H9 (cell line): ENCODE measurements around the gene ABLIM1. TPM values are rescaled to one million over a fixed set of nuclear protein-coding genes. Genes with fewer than 3 reads are reported as not detected.

Experiments used
- DNase-seq: peaks from one replicate; pipeline ENCODE4 v3.0.0-alpha.2; 2017
- H2AFZ ChIP-seq: one replicate; pipeline ENCODE4 v1.6.1; 2013; ENCODE audit warnings: mild to moderate bottlenecking, low read length, control low read depth, moderate library complexity
- H2AK5ac ChIP-seq: 2 replicates; pipeline ENCODE4 v1.6.1; 2013; ENCODE audit warnings: low read length, control low read depth, mixed read lengths; ENCODE audit not compliant: insufficient read length
- H2BK120ac ChIP-seq: one replicate; pipeline ENCODE4 v1.6.1; 2013; ENCODE audit warnings: low read depth, mild to moderate bottlenecking, low read length, control low read depth, inconsistent platforms; ENCODE audit not compliant: poor library complexity, severe bottlenecking
- H2BK12ac ChIP-seq: 2 replicates; pipeline ENCODE4 v1.6.1; 2013; ENCODE audit warnings: low read length, control low read depth, mixed read lengths, low read depth; ENCODE audit not compliant: insufficient read length
- H2BK15ac ChIP-seq: 2 replicates; pipeline ENCODE4 v1.6.1; 2013; ENCODE audit warnings: low read depth, low read length, control low read depth
- H2BK20ac ChIP-seq: one replicate; pipeline ENCODE4 v1.6.1; 2013; ENCODE audit warnings: low read depth, mild to moderate bottlenecking, low read length, control low read depth, inconsistent platforms; ENCODE audit not compliant: poor library complexity, severe bottlenecking
- H2BK5ac ChIP-seq: 2 replicates; pipeline ENCODE4 v1.6.1; 2013; ENCODE audit warnings: low read length, control low read depth, mixed read lengths; ENCODE audit not compliant: insufficient read length
- H3K14ac ChIP-seq: 2 replicates; pipeline ENCODE4 v1.6.1; 2013; ENCODE audit warnings: low read length, control low read depth; ENCODE audit not compliant: insufficient read depth
- H3K18ac ChIP-seq: 2 replicates; pipeline ENCODE4 v1.6.1; 2013; ENCODE audit warnings: low read depth, mild to moderate bottlenecking, mixed read lengths, low read length, control low read depth; ENCODE audit not compliant: insufficient read length
- H3K23ac ChIP-seq: 2 replicates; pipeline ENCODE4 v1.6.1; 2013; ENCODE audit warnings: low read length, control low read depth, mixed read lengths, low read depth; ENCODE audit not compliant: insufficient read length
- H3K23me2 ChIP-seq: 2 replicates; pipeline ENCODE4 v1.6.1; 2013; ENCODE audit warnings: low read depth, mild to moderate bottlenecking, mixed read lengths, low read length, control low read depth; ENCODE audit not compliant: insufficient read length, poor library complexity, severe bottlenecking
- H3K27ac ChIP-seq: 2 replicates; pipeline ENCODE4 v1.5.1; 2013; ENCODE audit warnings: low read length, control low read depth, mixed read lengths, low read depth; ENCODE audit not compliant: insufficient read length
- H3K27me3 ChIP-seq: 2 replicates; pipeline ENCODE4 v1.6.1; 2013; ENCODE audit warnings: low read length, control low read depth, inconsistent platforms; ENCODE audit not compliant: insufficient read depth
- H3K4ac ChIP-seq: 2 replicates; pipeline ENCODE4 v1.6.1; 2013; ENCODE audit warnings: low read depth, mild to moderate bottlenecking, control low read depth, inconsistent platforms, low read length, moderate library complexity
- H3K4me1 ChIP-seq: 2 replicates; pipeline ENCODE4 v1.6.1; 2013; ENCODE audit warnings: low read length, control low read depth, inconsistent platforms; ENCODE audit not compliant: insufficient read depth
- H3K4me2 ChIP-seq: 2 replicates; pipeline ENCODE4 v1.6.1; 2013; ENCODE audit warnings: low read length, control low read depth, mixed read lengths; ENCODE audit not compliant: insufficient read length, insufficient read depth
- H3K56ac ChIP-seq: 2 replicates; pipeline ENCODE4 v1.6.1; 2013; ENCODE audit warnings: low read depth, mild to moderate bottlenecking, mixed read lengths, low read length, control low read depth; ENCODE audit not compliant: insufficient read length
- H3K79me1 ChIP-seq: 2 replicates; pipeline ENCODE4 v1.6.1; 2013; ENCODE audit warnings: low read depth, mild to moderate bottlenecking, moderate library complexity, low read length, control low read depth, inconsistent platforms; ENCODE audit not compliant: insufficient read depth, poor library complexity, severe bottlenecking
- H3K79me2 ChIP-seq: 2 replicates; pipeline ENCODE4 v1.6.1; 2013; ENCODE audit warnings: low read length, control low read depth, inconsistent platforms; ENCODE audit not compliant: insufficient read depth
- H3K9ac ChIP-seq: 2 replicates; pipeline ENCODE4 v1.6.1; 2013; ENCODE audit warnings: low read length, control low read depth, mixed read lengths; ENCODE audit not compliant: insufficient read length; ENCODE audit errors: extremely low read depth
- H3K9me3 ChIP-seq: one replicate; pipeline ENCODE4 v1.6.1; 2013; ENCODE audit warnings: low read depth, low read length, inconsistent platforms; ENCODE audit not compliant: control insufficient read depth
- H3T11ph ChIP-seq: one replicate; pipeline ENCODE4 v1.6.1; 2013; ENCODE audit warnings: mild to moderate bottlenecking, low read length, control low read depth, inconsistent platforms
- H4K20me1 ChIP-seq: one replicate; pipeline ENCODE4 v1.6.1; 2013; ENCODE audit not compliant: control insufficient read depth, insufficient read length, insufficient read depth
- H4K5ac ChIP-seq: 2 replicates; pipeline ENCODE4 v1.6.1; 2013; ENCODE audit warnings: low read depth, mild to moderate bottlenecking, mixed read lengths, low read length, control low read depth; ENCODE audit not compliant: insufficient read length
- H4K8ac ChIP-seq: replicated peaks from 2 replicates; pipeline ENCODE4 v1.6.1; 2013; ENCODE audit warnings: low read length, control low read depth, mixed read lengths, low read depth; ENCODE audit not compliant: insufficient read length
- H4K91ac ChIP-seq: 2 replicates; pipeline ENCODE4 v1.6.1; 2013; ENCODE audit warnings: low read depth, mild to moderate bottlenecking, moderate library complexity, mixed read lengths, low read length, control low read depth; ENCODE audit not compliant: insufficient read length
- H3K27ac Mint-ChIP-seq, 3 experiments: 2 replicates in 2 of 3; 3 replicates in 1 of 3; pipeline ENCODE4 v1.8.0; 2020 to 2021; ENCODE audit warnings: mixed read lengths in 3 of 3, mild to moderate bottlenecking in 1 of 3, moderate library complexity in 1 of 3
- H3K27me3 Mint-ChIP-seq: 2 replicates; pipeline ENCODE4 v1.8.0; 2021; ENCODE audit warnings: low read depth, mild to moderate bottlenecking, moderate library complexity, mixed read lengths
- H3K36me3 Mint-ChIP-seq, 3 experiments: 2 replicates in 2 of 3; 3 replicates in 1 of 3; pipeline ENCODE4 v1.8.0; 2020 to 2021; ENCODE audit warnings: low read depth in 3 of 3, mixed read lengths in 3 of 3; ENCODE audit not compliant: insufficient read depth in 1 of 3
- H3K4me1 Mint-ChIP-seq, 2 experiments: 2 replicates each; pipeline ENCODE4 v1.8.0; 2020; ENCODE audit warnings: mixed read lengths in 2 of 2
- H3K4me3 Mint-ChIP-seq, 2 experiments: 2 replicates in 1 of 2; 3 replicates in 1 of 2; pipeline ENCODE4 v1.8.0; 2020 to 2021; ENCODE audit warnings: mild to moderate bottlenecking in 2 of 2, mixed read lengths in 2 of 2, moderate library complexity in 1 of 2
- H3K9me3 Mint-ChIP-seq, 2 experiments: 2 replicates in 1 of 2; 3 replicates in 1 of 2; pipeline ENCODE4 v1.8.0; 2020; ENCODE audit warnings: mild to moderate bottlenecking in 2 of 2, mixed read lengths in 2 of 2, moderate library complexity in 1 of 2
- WGBS: extraction: QIAGEN DNeasy Blood & Tissue Kit; methylation state at CpG from one replicate; pipeline ENCODE4 v1.1.7; 2013; ENCODE audit warnings: missing lambda C conversion rate, low lambda C conversion rate, mixed read lengths; ENCODE audit not compliant: insufficient read length; ENCODE audit errors: extremely low coverage; 5-methylcytosine and 5-hydroxymethylcytosine counted together
- total RNA-seq: library from RNA; stranded (reverse); gene quantifications from 2 replicates; pipeline ENCODE4 v1.2.1, GENCODE V29; 2021
- TF ChIP-seq, protein P1 (sequence below): fragments of 200-600 bp; sonication (generic); conservative IDR thresholded peaks from 3 replicates; pipeline ENCODE4 v1.8.0; 2021; ENCODE audit warnings: antibody characterized with exemption, mild to moderate bottlenecking

ABLIM1 gene
- total RNA-seq, 1 experiment from 2014 or later: 32.1 TPM

DNA sequence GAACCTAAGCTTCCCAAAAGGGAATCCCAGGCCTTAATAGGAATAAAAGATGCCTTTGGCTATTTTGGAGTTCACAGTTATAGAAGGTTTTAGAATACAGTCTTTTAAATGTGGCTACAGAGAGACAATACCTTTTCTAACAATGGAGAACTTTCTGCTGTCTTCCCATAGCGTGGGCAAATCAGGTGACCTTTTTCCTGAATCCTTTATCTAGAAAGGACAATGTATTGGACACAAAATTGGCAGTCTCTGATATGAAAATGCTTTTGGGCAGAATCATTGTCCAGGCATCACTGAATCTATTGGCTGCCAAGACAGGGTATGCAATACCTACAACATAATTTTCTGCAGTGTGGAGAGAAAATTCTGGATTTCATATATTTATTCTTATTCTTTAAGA, 7.8 kb upstream of the ABLIM1 start:
- Histone ChIP-seq H3K14ac (no peak overlapping the region), H3K9ac (no peak overlapping the region), H2AK5ac (no peak overlapping the region), H3K9me3 (no peaks in the 10 kb centered on the region), H3K4me2 (no peak overlapping the region), H3K23me2 (no peaks in the 10 kb centered on the region), H3K56ac (no peak overlapping the region), H2BK20ac (no peak overlapping the region), H3K18ac (no peak overlapping the region), H4K91ac (no peak overlapping the region), H3K23ac (no peak overlapping the region), H3K4ac (no peak overlapping the region), H4K8ac (no peak overlapping the region), H4K5ac (no peak overlapping the region), H2BK15ac (no peak overlapping the region), H3K4me1 (peaks cover 6% of the 10 kb centered on the region; the same call in 1 of the 2 replicates), H3K27ac (no peak overlapping the region), H3T11ph (no peak overlapping the region), H3K79me1 (no peaks in the 10 kb centered on the region), H2BK120ac (no peak overlapping the region), H2BK5ac (no peak overlapping the region), H2BK12ac (no peak overlapping the region), H3K27me3 (no peaks in the 10 kb centered on the region), H4K20me1 (no peaks in the 10 kb centered on the region), H3K79me2 (no peaks in the 10 kb centered on the region), H2AFZ (no peak overlapping the region)
- H3K9me3 Mint-ChIP-seq: peaks cover 6 to 7% of the 10 kb centered on the region in 2 experiments; a peak in 3 of 5 replicates
- H3K4me1 Mint-ChIP-seq: peaks cover 19 to 22% of the 10 kb centered on the region in 2 experiments
- H3K27ac Mint-ChIP-seq: no peak overlapping the region
- H3K36me3 Mint-ChIP-seq: peaks cover 0 to 3% (median 0%) of the 10 kb centered on the region in 3 experiments; a peak in 2 of 7 replicates
- no peak overlapping the region for H3K4me3 Mint-ChIP-seq
- peaks cover 2% of the 10 kb centered on the region; the same call in 1 of the 2 replicates for H3K27me3 Mint-ChIP-seq
- no CpG with 5 or more reads among the region's 1 CpG for WGBS
- DNase-seq: no peak
- TF ChIP-seq, protein P1, sequence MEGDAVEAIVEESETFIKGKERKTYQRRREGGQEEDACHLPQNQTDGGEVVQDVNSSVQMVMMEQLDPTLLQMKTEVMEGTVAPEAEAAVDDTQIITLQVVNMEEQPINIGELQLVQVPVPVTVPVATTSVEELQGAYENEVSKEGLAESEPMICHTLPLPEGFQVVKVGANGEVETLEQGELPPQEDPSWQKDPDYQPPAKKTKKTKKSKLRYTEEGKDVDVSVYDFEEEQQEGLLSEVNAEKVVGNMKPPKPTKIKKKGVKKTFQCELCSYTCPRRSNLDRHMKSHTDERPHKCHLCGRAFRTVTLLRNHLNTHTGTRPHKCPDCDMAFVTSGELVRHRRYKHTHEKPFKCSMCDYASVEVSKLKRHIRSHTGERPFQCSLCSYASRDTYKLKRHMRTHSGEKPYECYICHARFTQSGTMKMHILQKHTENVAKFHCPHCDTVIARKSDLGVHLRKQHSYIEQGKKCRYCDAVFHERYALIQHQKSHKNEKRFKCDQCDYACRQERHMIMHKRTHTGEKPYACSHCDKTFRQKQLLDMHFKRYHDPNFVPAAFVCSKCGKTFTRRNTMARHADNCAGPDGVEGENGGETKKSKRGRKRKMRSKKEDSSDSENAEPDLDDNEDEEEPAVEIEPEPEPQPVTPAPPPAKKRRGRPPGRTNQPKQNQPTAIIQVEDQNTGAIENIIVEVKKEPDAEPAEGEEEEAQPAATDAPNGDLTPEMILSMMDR: no peak
